Prostate gland (tissue), 2 donors: ENCODE data around the gene MTA3. TPM values are rescaled to one million over a fixed set of nuclear protein-coding genes. Genes with fewer than 3 reads are reported as not detected.

ENCODE experiments used
- DNase-seq: peaks from one replicate; pipeline ENCODE4 v3.0.0-alpha.2; 2019; ENCODE audit warnings: low spot score
- H3K27ac ChIP-seq, 2 donors: fragments of 200-600 bp; sonication (generic); 2 replicates each; pipeline ENCODE4 v1.5.1; 2017 to 2019
- H3K27me3 ChIP-seq: fragments of 200-600 bp; sonication (generic); replicated peaks from 2 replicates; pipeline ENCODE4 v1.5.1; 2019; ENCODE audit not compliant: insufficient read depth
- H3K36me3 ChIP-seq, 2 donors: fragments of 200-600 bp; sonication (generic); 1 replicate in 1 of 2; 2 replicates in 1 of 2; pipeline versions ENCODE4 v1.5.1 to v1.8.1; 2017 to 2019
- H3K4me1 ChIP-seq: fragments of 200-600 bp; sonication (generic); replicated peaks from 2 replicates; pipeline ENCODE4 v1.5.1; 2019
- H3K4me3 ChIP-seq, 2 donors: fragments of 200-600 bp; sonication (generic); 2 replicates each; pipeline ENCODE4 v1.5.1; 2017 to 2019
- H3K9me3 ChIP-seq: fragments of 200-600 bp; sonication (generic); 2 replicates; pipeline ENCODE4 v1.5.1; 2017
- POLR2A ChIP-seq: fragments of 450-650 bp; IDR thresholded peaks from one replicate; pipeline ENCODE4 v1.6.1; 2016; ENCODE audit warnings: antibody characterized with exemption, mild to moderate bottlenecking
- POLR2AphosphoS5 ChIP-seq: sonication (generic); formaldehyde crosslinking; IDR thresholded peaks from one replicate; pipeline ENCODE4 v1.6.1; 2017; ENCODE audit warnings: antibody characterized with exemption
- WGBS: methylation state at CpG from one replicate; pipeline ENCODE4 v1.1.5; 2018; 5-methylcytosine and 5-hydroxymethylcytosine counted together
- intact Hi-C: fragments of 100-400 bp; cut with DNase I; formaldehyde crosslinking; loops from one replicate; pipeline ENCODE4 v1.14.2; 2022
- total RNA-seq, 2 donors: library from RNA; depleted of rRNA; stranded (reverse); fragments of >200 nt; gene quantifications; one replicate each; pipeline ENCODE4 v1.1.0, GENCODE V29; 2016
- TF ChIP-seq, protein P1 (sequence below), 4 experiments: fragments of 200-600 bp in 2 of 4; fragments of 450-650 bp in 2 of 4; sonication (generic) in 2 of 4; IDR thresholded peaks; 1 replicate in 3 of 4; 2 replicates in 1 of 4; pipeline ENCODE4 v1.5.1; 2016 to 2019; ENCODE audit warnings: antibody characterized with exemption in 4 of 4, mild to moderate bottlenecking in 2 of 4, moderate library complexity in 2 of 4

Gene MTA3
- total RNA-seq, 2 donors from 2014 or later = 23.6 to 53.4 TPM

DNA sequence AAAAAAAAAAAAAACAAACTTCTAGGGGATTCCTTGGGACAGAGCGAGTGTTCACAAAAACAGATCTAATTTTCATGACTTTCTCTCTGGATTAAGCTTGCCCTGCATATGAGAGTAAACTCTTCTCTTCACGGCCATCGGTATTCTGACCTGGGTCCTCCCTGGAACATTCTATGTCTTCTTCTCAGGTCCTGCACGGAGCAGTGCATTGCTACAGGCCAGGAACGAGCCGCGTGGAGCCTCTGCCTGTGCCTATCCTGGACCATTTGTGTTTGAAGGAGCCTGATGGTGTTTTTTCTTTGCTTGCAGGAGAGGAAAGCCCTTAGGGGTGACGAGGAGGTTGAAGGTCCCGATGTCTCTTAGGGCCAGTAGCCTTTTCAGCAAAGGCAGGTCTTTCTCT, 197.3 kb downstream of the MTA3 start:
- no peak overlapping the region for H3K4me3 ChIP-seq
- no peaks in the 10 kb centered on the region for H3K27me3 ChIP-seq
- intact Hi-C loops = no loop called here
- H3K27ac ChIP-seq = no peak overlapping the region
- 91% methylated on average over 9 of the region's 9 CpGs for WGBS
- H3K36me3 ChIP-seq = no peaks in the 10 kb centered on the region
- TF ChIP-seq POLR2A (no peak), POLR2AphosphoS5 (no peak)
- TF ChIP-seq, protein P1, sequence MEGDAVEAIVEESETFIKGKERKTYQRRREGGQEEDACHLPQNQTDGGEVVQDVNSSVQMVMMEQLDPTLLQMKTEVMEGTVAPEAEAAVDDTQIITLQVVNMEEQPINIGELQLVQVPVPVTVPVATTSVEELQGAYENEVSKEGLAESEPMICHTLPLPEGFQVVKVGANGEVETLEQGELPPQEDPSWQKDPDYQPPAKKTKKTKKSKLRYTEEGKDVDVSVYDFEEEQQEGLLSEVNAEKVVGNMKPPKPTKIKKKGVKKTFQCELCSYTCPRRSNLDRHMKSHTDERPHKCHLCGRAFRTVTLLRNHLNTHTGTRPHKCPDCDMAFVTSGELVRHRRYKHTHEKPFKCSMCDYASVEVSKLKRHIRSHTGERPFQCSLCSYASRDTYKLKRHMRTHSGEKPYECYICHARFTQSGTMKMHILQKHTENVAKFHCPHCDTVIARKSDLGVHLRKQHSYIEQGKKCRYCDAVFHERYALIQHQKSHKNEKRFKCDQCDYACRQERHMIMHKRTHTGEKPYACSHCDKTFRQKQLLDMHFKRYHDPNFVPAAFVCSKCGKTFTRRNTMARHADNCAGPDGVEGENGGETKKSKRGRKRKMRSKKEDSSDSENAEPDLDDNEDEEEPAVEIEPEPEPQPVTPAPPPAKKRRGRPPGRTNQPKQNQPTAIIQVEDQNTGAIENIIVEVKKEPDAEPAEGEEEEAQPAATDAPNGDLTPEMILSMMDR (IDR thresholded peaks at IDR 0.05) = no peak
- no peak for DNase-seq
- no peaks in the 10 kb centered on the region for H3K4me1 ChIP-seq
- no peaks in the 10 kb centered on the region for H3K9me3 ChIP-seq

DNA sequence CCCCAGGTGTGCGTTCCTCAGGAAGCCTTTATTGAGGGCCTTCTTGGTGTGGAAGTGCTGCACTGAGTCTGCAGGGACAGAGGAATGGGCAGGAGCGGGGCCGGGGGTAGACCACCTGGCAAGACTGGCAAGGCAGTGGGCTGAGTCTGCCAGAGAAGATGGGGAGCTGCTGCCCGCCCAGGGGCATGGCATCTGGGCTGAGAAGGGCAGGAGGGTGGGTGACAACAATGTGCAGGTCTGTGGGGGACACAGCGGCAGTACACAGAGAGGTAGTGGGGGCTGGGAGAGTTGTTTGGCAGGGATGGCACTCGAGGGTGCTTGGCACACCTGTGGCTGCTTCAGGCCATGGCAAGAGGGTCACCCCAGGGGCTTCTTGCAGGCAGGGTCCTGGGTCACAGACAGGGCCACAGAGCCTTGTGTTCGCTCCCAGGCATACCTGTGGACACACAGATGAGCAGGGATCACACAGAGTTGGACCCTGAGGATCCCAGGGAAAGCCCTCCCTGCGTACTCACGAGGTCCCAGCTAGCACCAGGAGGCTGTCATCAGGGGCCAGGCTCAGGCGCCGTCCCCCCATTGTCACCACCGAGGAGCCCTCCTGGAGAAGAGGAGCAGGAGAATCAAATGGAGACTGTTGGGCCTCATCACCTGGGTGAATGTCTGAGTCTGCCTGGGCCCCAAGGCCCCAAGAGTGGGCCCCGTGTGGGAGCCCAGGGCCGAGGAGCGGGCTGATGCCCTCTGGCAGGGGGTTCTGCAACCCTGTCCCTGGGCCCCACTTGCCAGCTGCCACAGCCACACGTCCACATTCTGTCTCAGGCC, 198.9 kb downstream of the MTA3 start:
- TF ChIP-seq POLR2AphosphoS5 (no peak), POLR2A (no peak)
- TF ChIP-seq, protein P1 (IDR thresholded peaks at IDR 0.05) = no peak
- 85% methylated on average over 16 of the region's 16 CpGs for WGBS
- intact Hi-C loops = no loop called here
- Histone ChIP-seq H3K9me3 (no peaks in the 10 kb centered on the region), H3K27ac (no peak overlapping the region), H3K27me3 (no peaks in the 10 kb centered on the region), H3K4me3 (no peak overlapping the region), H3K36me3 (no peaks in the 10 kb centered on the region), H3K4me1 (no peaks in the 10 kb centered on the region)
- no peak for DNase-seq

DNA sequence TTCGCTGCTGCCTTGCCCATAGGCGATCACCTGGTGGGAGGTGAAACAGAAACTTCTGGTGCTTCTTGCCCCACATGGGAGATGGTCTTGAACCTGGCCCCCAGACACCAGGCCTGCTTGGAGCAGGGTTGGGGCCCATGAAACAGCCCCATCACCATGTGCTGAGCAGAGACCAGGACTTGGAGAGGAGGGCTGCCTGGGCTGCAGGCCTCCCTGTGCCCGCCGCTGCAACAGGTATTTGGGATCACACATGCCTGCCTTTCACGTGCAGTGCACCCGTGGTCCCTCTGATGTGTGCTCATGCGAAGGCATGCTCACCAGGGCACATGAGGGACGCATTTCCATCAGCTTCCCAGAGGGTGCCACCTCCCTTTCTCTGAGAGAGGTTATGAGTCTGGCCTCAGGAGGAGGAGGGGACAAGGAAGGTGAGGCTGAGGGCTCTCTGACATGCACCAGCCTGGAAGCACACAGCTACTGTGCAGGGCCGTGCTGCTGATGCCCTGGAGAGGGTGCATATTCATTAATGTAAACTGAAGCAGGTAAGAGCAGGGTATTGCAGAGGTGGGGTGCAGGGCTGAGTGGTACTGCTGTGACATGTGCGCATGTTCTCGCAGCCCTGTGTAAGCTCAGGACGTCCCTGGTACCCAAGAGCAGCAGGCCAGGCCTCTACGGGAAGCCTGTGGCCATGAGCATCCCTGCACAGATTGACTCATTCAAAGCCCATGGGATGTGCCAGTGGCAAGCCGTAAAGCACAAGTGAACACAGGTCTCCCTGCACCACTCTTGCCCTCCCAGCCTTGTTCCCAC, 199.7 kb downstream of the MTA3 start:
- no peak for DNase-seq
- intact Hi-C loops = no loop called here
- WGBS = 77% methylated on average over 14 of the region's 14 CpGs
- H3K4me3 ChIP-seq = no peak overlapping the region
- no peak for TF ChIP-seq POLR2A
- TF ChIP-seq, protein P1 (IDR thresholded peaks at IDR 0.05) = no peak
- no peak for TF ChIP-seq POLR2AphosphoS5
- H3K27me3 ChIP-seq = no peaks in the 10 kb centered on the region
- no peaks in the 10 kb centered on the region for H3K9me3 ChIP-seq
- H3K4me1 ChIP-seq = no peaks in the 10 kb centered on the region
- H3K36me3 ChIP-seq = no peaks in the 10 kb centered on the region
- H3K27ac ChIP-seq = no peak overlapping the region

DNA sequence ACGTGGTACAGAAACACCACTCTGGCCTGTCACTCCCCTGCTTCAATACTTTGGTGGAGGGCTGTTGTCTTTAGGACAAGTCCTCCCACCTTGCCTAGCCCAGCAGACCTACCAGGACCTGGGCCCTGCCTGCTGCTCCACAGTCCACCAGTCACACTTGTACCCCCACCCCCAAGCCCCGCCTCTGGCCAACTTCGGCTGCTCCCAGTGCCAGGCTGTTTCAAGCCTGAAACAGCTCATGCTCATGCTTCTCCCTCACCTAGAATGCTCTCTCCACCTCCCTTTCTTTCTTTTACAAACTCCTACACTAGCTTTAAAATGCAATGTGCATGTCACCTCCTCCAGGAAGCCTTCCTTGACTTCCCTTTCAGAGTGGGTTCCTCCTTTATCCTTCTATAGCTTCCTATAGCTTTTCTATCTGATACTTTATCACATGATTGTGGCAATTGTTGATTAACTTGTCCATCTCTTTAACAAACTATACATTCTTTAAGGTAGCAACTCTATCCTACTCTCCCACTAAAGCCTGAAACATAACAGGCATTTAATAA, 200.3 kb downstream of the MTA3 start:
- WGBS = 58% methylated on average over 3 of the region's 3 CpGs
- no peak overlapping the region for H3K27ac ChIP-seq
- H3K36me3 ChIP-seq = no peaks in the 10 kb centered on the region
- no peak for TF ChIP-seq POLR2A
- no peak for TF ChIP-seq POLR2AphosphoS5
- TF ChIP-seq, protein P1 (IDR thresholded peaks at IDR 0.05) = no peak
- no peaks in the 10 kb centered on the region for H3K27me3 ChIP-seq
- H3K9me3 ChIP-seq = no peaks in the 10 kb centered on the region
- no peaks in the 10 kb centered on the region for H3K4me1 ChIP-seq
- intact Hi-C loops = no loop called here
- DNase-seq = no peak
- H3K4me3 ChIP-seq = no peak overlapping the region
